NT2/D1 (cell line): ENCODE results near the gene INSIG2.

Source experiments
- DNase-seq: peaks from one replicate; pipeline ENCODE4 v3.0.0-alpha.2; 2011; ENCODE audit warnings: low read depth, low spot score
- H3K27me3 ChIP-seq: 2 replicates; pipeline ENCODE4 v1.6.0; 2011; ENCODE audit warnings: mild to moderate bottlenecking; ENCODE audit not compliant: insufficient read length, insufficient read depth
- H3K36me3 ChIP-seq: 2 replicates; pipeline ENCODE4 v1.6.1; 2011; ENCODE audit warnings: mild to moderate bottlenecking, low read length, mixed read lengths; ENCODE audit not compliant: insufficient read depth, insufficient read length
- H3K4me1 ChIP-seq: 2 replicates; pipeline ENCODE4 v1.5.1; 2011; ENCODE audit not compliant: insufficient read depth, insufficient read length
- H3K4me3 ChIP-seq: 2 replicates; pipeline ENCODE4 v1.5.1; 2011; ENCODE audit warnings: low read depth; ENCODE audit not compliant: insufficient read length
- H3K9ac ChIP-seq: 2 replicates; pipeline ENCODE4 v1.6.0; 2011; ENCODE audit warnings: low read depth; ENCODE audit not compliant: insufficient read length
- H3K9me3 ChIP-seq: 2 replicates; pipeline ENCODE4 v1.5.1; 2011; ENCODE audit warnings: mild to moderate bottlenecking, low read length; ENCODE audit not compliant: insufficient read depth
- SUZ12 ChIP-seq: IDR thresholded peaks from 2 replicates; pipeline ENCODE4 v1.6.1; 2011; ENCODE audit not compliant: insufficient read length, insufficient read depth; ENCODE audit errors: extremely low read depth
- YY1 ChIP-seq: IDR thresholded peaks from 2 replicates; pipeline ENCODE4 v1.6.1; 2011; ENCODE audit not compliant: insufficient read length, insufficient read depth
- ZNF274 ChIP-seq: IDR thresholded peaks from 2 replicates; pipeline ENCODE4 v1.6.1; 2011; ENCODE audit warnings: mild to moderate bottlenecking, low read depth, low read length

Gene INSIG2

DNA sequence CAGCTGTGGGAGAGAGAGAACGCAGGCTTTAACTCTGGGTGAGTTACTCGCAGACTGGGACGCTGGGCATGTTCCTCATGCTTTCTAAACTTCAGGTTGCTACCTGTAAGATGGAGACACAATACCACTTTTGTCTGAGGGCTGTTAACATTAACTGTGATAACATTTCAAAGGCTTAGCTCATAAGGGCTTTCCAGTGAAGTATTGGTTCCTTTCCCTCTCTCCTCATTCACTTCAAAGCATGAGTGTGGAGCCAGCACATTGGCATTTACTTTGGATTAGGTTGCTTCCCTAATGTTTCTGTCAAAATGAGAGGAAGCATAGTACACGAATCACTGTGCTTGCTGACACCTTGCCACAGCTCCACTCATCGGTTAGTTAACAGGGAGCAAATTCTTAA, 30.2 kb downstream of the INSIG2 start:
- Histone ChIP-seq H3K36me3 (no peaks in the 10 kb centered on the region), H3K4me3 (no peak overlapping the region), H3K27me3 (no peaks in the 10 kb centered on the region), H3K4me1 (no peaks in the 10 kb centered on the region), H3K9ac (no peak overlapping the region), H3K9me3 (no peaks in the 10 kb centered on the region)
- TF ChIP-seq YY1, result no peak
- no peak for TF ChIP-seq ZNF274
- no peak for TF ChIP-seq SUZ12
- no peak for DNase-seq

DNA sequence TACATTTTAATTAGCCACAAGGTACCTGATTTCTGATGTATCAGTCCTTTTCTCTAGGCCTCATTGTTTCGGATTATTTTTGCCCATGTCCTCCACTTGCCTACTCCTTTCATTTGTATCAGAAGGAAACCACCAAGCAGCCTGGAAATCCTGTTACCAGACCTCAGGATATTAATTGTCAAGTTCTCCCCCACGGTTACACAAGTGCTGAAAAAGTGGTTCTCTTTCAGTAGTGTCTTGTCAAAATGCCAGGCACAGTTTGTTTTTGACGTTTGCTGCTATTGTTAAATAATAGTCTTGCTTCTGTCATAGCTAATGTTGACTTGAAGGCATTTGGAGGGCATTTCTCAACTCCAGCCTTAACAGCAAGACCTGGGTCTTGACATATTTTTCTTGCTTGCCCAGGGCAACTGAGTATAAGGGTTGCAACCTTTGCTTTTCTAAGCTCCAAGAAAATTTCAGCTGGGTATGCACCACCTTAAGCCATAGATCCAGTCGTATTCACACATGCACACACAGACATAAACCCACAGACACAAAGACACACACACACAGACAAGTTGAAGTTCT, 31.0 kb downstream of the INSIG2 start:
- H3K27me3 ChIP-seq, result no peaks in the 10 kb centered on the region
- TF ChIP-seq SUZ12 (no peak), YY1 (no peak), ZNF274 (no peak)
- no peaks in the 10 kb centered on the region for H3K9me3 ChIP-seq
- no peak overlapping the region for H3K4me3 ChIP-seq
- no peaks in the 10 kb centered on the region for H3K4me1 ChIP-seq
- no peak overlapping the region for H3K9ac ChIP-seq
- DNase-seq, result no peak
- no peaks in the 10 kb centered on the region for H3K36me3 ChIP-seq

DNA sequence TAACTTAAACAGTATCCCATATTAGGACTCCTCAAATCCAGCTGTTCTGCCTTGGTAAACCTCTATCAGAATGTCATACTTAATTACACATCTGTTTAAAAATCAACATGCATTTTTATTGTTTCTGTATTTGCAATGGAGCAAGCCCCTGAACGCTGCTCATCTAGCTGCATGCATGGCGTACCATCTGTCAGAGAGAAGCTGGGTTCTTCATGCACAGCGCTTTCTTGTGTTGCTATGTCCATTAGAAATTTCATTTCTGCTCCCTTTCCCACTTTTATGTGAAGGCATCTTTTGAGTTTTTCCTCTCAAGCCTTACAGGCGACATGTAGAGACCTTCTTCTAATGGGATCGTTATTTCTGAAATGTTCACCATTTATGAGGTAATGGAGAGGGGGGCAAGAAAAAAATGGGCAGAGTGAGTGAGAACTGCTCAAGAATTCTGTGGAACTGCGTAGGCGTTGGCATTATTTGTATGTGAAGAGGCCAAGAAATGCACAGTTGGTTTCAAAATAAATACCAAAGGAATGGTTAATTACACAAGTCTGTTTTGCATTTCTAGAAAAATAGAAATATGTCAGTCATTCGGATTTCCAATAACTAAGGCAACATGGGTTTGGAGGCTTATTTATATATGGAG, 31.6 kb downstream of the INSIG2 start:
- TF ChIP-seq ZNF274 (no peak), YY1 (no peak), SUZ12 (no peak)
- Histone ChIP-seq H3K9me3 (no peaks in the 10 kb centered on the region), H3K9ac (no peak overlapping the region), H3K4me1 (no peaks in the 10 kb centered on the region), H3K27me3 (no peaks in the 10 kb centered on the region), H3K36me3 (no peaks in the 10 kb centered on the region), H3K4me3 (no peak overlapping the region)
- DNase-seq, result no peak

DNA sequence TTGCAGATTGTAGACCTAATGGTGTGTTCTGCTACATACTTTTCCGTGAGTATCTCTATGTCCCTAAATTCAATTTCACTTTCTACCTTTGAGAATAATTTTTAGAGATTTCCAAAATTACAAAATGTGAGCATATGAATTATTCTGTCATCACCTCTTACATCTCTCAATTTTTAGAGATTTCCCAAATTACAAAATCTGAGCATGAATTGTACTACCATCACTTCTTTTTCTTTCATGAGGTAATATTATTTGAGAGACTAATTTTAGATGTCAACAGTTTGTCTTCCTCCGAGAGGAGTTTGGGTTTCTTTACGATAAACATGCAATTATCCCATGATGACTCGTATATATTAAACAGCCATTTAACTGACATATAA, 32.1 kb downstream of the INSIG2 start:
- Histone ChIP-seq H3K9ac (no peak overlapping the region), H3K9me3 (no peaks in the 10 kb centered on the region), H3K4me1 (no peaks in the 10 kb centered on the region), H3K4me3 (no peak overlapping the region), H3K36me3 (no peaks in the 10 kb centered on the region), H3K27me3 (no peaks in the 10 kb centered on the region)
- no peak for DNase-seq
- TF ChIP-seq SUZ12 (no peak), YY1 (no peak), ZNF274 (no peak)

DNA sequence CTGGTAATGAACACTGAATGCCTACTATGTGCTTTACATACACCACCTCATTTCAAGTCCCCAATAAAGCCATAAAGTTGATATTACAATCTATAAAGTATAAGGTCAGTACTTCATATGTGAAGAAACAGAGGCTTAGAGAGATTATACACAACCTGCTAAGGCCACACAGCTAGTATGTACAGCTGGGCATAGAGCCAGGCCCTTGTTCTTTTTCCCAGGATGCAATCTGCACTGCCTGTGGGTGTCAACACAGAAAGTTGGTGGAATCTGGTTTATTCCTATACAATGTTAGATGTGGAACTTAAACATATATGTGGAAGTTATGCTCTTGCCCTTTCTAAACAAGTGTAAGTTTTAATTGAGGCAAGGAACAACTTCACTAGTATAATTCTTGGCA, 32.8 kb downstream of the INSIG2 start:
- no peak overlapping the region for H3K4me3 ChIP-seq
- H3K27me3 ChIP-seq, result no peaks in the 10 kb centered on the region
- no peak overlapping the region for H3K9ac ChIP-seq
- no peaks in the 10 kb centered on the region for H3K9me3 ChIP-seq
- DNase-seq, result no peak
- no peaks in the 10 kb centered on the region for H3K36me3 ChIP-seq
- no peaks in the 10 kb centered on the region for H3K4me1 ChIP-seq
- TF ChIP-seq SUZ12, result no peak
- TF ChIP-seq ZNF274, result no peak
- no peak for TF ChIP-seq YY1

DNA sequence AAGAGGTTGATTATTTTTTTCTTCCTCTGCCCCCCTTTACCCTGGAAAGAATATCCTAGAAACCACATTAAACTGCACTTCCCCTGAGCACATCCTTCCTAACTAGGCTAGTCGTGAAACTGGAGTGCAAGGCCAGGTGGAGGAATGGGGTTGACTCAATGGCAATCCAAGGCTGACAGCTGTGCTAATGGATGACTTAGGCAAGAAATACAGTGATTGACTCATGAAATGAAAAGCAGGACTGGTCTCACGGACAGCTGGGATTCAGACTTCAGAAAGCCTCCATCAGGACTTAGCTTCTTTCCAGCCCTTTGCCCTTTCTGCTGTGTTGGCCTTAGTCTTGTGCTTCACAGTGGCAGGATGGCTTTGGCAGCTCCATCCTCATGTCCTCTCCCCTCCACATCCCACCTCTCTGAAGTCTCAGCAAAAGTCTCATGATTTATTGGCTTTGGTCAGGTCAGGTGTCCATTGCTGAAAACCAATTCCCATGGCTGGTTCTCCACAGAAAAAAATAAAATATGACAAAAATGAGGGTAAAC, 33.8 kb downstream of the INSIG2 start:
- DNase-seq, result no peak
- TF ChIP-seq ZNF274, result no peak
- no peak for TF ChIP-seq SUZ12
- TF ChIP-seq YY1, result no peak
- Histone ChIP-seq H3K4me3 (no peak overlapping the region), H3K36me3 (no peaks in the 10 kb centered on the region), H3K4me1 (no peaks in the 10 kb centered on the region), H3K9me3 (no peaks in the 10 kb centered on the region), H3K27me3 (no peaks in the 10 kb centered on the region), H3K9ac (no peak overlapping the region)

DNA sequence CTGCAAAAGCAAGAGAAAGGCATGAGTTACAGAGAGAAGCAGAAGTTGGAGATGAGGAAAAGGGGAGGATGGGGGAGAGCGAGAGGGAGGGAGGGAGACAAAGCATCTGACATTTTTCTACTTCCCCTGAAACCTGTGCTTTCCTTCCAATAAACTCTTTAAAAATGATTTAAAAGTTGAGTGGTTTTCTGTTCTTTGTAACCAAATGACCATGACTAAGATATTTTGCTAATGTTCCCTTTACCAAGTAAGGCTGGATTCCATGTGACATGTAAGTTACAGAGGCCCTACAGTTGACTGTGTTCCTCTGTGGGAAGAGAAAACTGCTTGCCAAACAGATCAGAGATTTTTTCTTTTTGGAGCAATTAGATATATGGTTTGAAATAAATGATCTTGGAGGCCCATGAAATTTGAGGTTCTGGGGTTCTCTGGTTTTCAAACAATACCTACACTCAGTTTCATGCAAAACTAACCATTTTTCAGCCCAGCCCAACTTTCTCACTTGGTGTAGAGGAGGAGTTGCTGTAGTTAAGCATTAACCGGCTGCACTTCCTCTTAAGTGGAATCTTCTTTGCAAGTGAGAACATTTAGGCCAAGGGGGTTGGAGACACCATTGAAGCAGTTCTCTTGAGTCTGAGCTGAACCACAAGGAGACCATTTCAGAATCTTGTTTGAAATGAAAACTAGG, 34.5 kb downstream of the INSIG2 start:
- no peak for DNase-seq
- Histone ChIP-seq H3K36me3 (no peaks in the 10 kb centered on the region), H3K4me3 (no peak overlapping the region), H3K4me1 (no peaks in the 10 kb centered on the region), H3K9ac (no peak overlapping the region), H3K9me3 (no peaks in the 10 kb centered on the region), H3K27me3 (no peaks in the 10 kb centered on the region)
- no peak for TF ChIP-seq YY1
- TF ChIP-seq SUZ12, result no peak
- no peak for TF ChIP-seq ZNF274
